ENCODE results near the gene PSMC2.

Gene PSMC2

DNA sequence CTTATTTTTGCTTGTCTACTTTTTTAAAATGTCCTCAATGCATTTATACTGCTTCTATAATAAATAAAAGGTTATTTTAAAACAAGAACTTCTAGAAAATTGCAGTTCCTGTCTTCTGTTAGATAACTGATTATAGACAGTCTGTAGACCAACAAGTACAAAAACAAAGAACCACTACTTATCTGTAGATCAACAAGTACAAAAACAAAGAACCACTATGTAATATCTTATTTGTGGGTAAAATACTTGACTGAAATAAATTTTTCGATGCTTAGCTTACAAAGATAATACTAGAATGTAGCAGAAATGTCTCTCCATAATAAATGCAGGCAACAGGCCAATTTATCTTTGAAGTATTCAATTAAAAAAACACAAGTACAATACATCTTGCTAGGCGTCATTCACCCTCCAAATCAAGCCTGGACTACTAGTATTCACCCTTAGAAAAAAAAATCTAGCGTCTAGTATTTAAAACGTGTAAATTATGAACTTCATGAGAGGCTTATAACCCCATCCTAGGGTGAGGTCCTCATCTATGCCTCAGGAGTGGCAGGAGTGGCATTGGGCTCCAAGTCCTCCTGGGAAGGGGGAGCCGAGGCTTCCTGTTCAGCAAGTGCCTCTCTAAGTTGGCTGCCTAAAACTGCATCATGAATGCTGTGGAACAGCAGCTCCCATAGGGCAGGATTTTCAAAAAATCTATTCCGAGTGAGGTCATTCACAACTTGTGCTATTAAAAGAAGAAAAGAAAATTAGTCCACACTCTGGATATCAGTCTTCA, 26.6 kb downstream of the PSMC2 start:
- Histone ChIP-seq H3K79me1 (ENCODE audit: low read length) (no peaks in the 10 kb centered on the region), H3K4me1 (ENCODE audit: control insufficient read depth in 1 of 2, insufficient read depth in 2 of 2, low read length in 2 of 2) (no peaks in the 10 kb centered on the region), H2AK5ac (ENCODE audit: low read length) (no peak overlapping the region), H3K4ac (ENCODE audit: low read depth, low read length) (no peak overlapping the region), H4K8ac (ENCODE audit: low read depth, low read length) (no peak overlapping the region), H2BK12ac (ENCODE audit: low read length) (no peak overlapping the region), H3K9me3 (ENCODE audit: insufficient read depth, low read depth, low read length) (no peaks in the 10 kb centered on the region), H2BK5ac (ENCODE audit: low read depth, low read length, poor library complexity) (no peak overlapping the region), H3K23ac (ENCODE audit: low read length) (no peak overlapping the region), H3K36me3 (ENCODE audit: control insufficient read depth in 1 of 2, insufficient read depth in 2 of 2, low read length in 2 of 2) (no peaks in the 10 kb centered on the region), H3K27me3 (ENCODE audit: insufficient read depth, low read length) (no peaks in the 10 kb centered on the region), H4K12ac (ENCODE audit: low read depth, low read length) (no peak overlapping the region), H3K4me3 (ENCODE audit: low read depth, low read length) (no peak overlapping the region), H2AFZ (ENCODE audit: insufficient read depth, low read length, poor library complexity) (no peak overlapping the region), H2BK120ac (ENCODE audit: insufficient read depth, low read length, poor library complexity) (no peak overlapping the region), H3K4me2 (ENCODE audit: low read length) (no peak overlapping the region), H3K14ac (ENCODE audit: low read length) (no peak overlapping the region), H4K91ac (ENCODE audit: low read depth, low read length) (no peak overlapping the region), H3K27ac (ENCODE audit: low read depth, low read length) (no peak overlapping the region), H3K9ac (ENCODE audit: low read length) (no peak overlapping the region), H3K18ac (ENCODE audit: low read length) (no peak overlapping the region), H3K79me2 (ENCODE audit: control insufficient read depth, insufficient read depth, low read length, poor library complexity) (no peaks in the 10 kb centered on the region)
- WGBS (ENCODE audit: extremely low coverage, insufficient coverage, insufficient read length), result no CpG with 5 or more reads among the region's 6 CpGs
- no peak for DNase-seq

- Histone ChIP-seq H3K27me3 (ENCODE audit: insufficient read depth, low read length) (no peaks in the 10 kb centered on the region), H3K18ac (ENCODE audit: low read length) (no peak overlapping the region), H2AFZ (ENCODE audit: insufficient read depth, low read length, poor library complexity) (no peak overlapping the region), H3K79me1 (ENCODE audit: low read length) (no peaks in the 10 kb centered on the region), H3K27ac (ENCODE audit: low read depth, low read length) (no peak overlapping the region), H3K79me2 (ENCODE audit: control insufficient read depth, insufficient read depth, low read length, poor library complexity) (no peaks in the 10 kb centered on the region), H3K4me1 (ENCODE audit: control insufficient read depth in 1 of 2, insufficient read depth in 2 of 2, low read length in 2 of 2) (no peaks in the 10 kb centered on the region), H2BK5ac (ENCODE audit: low read depth, low read length, poor library complexity) (no peak overlapping the region), H4K8ac (ENCODE audit: low read depth, low read length) (no peak overlapping the region), H3K4me3 (ENCODE audit: low read depth, low read length) (no peak overlapping the region), H3K4me2 (ENCODE audit: low read length) (no peak overlapping the region), H3K36me3 (ENCODE audit: control insufficient read depth in 1 of 2, insufficient read depth in 2 of 2, low read length in 2 of 2) (no peaks in the 10 kb centered on the region), H3K23ac (ENCODE audit: low read length) (no peak overlapping the region), H4K12ac (ENCODE audit: low read depth, low read length) (no peak overlapping the region), H3K4ac (ENCODE audit: low read depth, low read length) (no peak overlapping the region), H3K9ac (ENCODE audit: low read length) (no peak overlapping the region), H3K9me3 (ENCODE audit: insufficient read depth, low read depth, low read length) (peaks cover 2% of the 10 kb centered on the region), H3K14ac (ENCODE audit: low read length) (no peak overlapping the region), H4K91ac (ENCODE audit: low read depth, low read length) (no peak overlapping the region), H2BK12ac (ENCODE audit: low read length) (no peak overlapping the region), H2AK5ac (ENCODE audit: low read length) (no peak overlapping the region), H2BK120ac (ENCODE audit: insufficient read depth, low read length, poor library complexity) (no peak overlapping the region)
- no peak for DNase-seq
- WGBS (ENCODE audit: extremely low coverage, insufficient coverage, insufficient read length), result no CpG with 5 or more reads among the region's 3 CpGs
These were observed 32.0 kb downstream of the PSMC2 start for GRCh38 chr7:103379270-103379975.

GRCh38 chr7:103380395-103381191, 33.1 kb downstream of the PSMC2 start:
- H3K4ac ChIP-seq (ENCODE audit: low read depth, low read length), result no peak overlapping the region
- no peak overlapping the region for H2AFZ ChIP-seq (ENCODE audit: insufficient read depth, low read length, poor library complexity)
- H3K4me3 ChIP-seq (ENCODE audit: low read depth, low read length), result no peak overlapping the region
- no peak overlapping the region for H2BK5ac ChIP-seq (ENCODE audit: low read depth, low read length, poor library complexity)
- 100% methylated on average over 2 of the region's 5 CpGs for WGBS (ENCODE audit: extremely low coverage, insufficient coverage, insufficient read length)
- H3K18ac ChIP-seq (ENCODE audit: low read length), result no peak overlapping the region
- no peak overlapping the region for H2BK120ac ChIP-seq (ENCODE audit: insufficient read depth, low read length, poor library complexity)
- no peak overlapping the region for H2BK12ac ChIP-seq (ENCODE audit: low read length)
- no peaks in the 10 kb centered on the region for H3K36me3 ChIP-seq (ENCODE audit: control insufficient read depth in 1 of 2, insufficient read depth in 2 of 2, low read length in 2 of 2)
- H2AK5ac ChIP-seq (ENCODE audit: low read length), result no peak overlapping the region
- no peak overlapping the region for H3K9ac ChIP-seq (ENCODE audit: low read length)
- no peaks in the 10 kb centered on the region for H3K79me1 ChIP-seq (ENCODE audit: low read length)
- no peaks in the 10 kb centered on the region for H3K79me2 ChIP-seq (ENCODE audit: control insufficient read depth, insufficient read depth, low read length, poor library complexity)
- no peak overlapping the region for H3K27ac ChIP-seq (ENCODE audit: low read depth, low read length)
- H3K4me2 ChIP-seq (ENCODE audit: low read length), result no peak overlapping the region
- H3K27me3 ChIP-seq (ENCODE audit: insufficient read depth, low read length), result no peaks in the 10 kb centered on the region
- peaks cover 2% of the 10 kb centered on the region for H3K9me3 ChIP-seq (ENCODE audit: insufficient read depth, low read depth, low read length)
- H4K12ac ChIP-seq (ENCODE audit: low read depth, low read length), result no peak overlapping the region
- peak overlapping the region; percentile 24 for H3K23ac ChIP-seq (ENCODE audit: low read length)
- H4K8ac ChIP-seq (ENCODE audit: low read depth, low read length), result no peak overlapping the region
- H3K14ac ChIP-seq (ENCODE audit: low read length), result no peak overlapping the region
- no peaks in the 10 kb centered on the region for H3K4me1 ChIP-seq (ENCODE audit: control insufficient read depth in 1 of 2, insufficient read depth in 2 of 2, low read length in 2 of 2)
- peak in 1 of 2 donors; percentile 23 for DNase-seq
- H4K91ac ChIP-seq (ENCODE audit: low read depth, low read length), result no peak overlapping the region

DNA sequence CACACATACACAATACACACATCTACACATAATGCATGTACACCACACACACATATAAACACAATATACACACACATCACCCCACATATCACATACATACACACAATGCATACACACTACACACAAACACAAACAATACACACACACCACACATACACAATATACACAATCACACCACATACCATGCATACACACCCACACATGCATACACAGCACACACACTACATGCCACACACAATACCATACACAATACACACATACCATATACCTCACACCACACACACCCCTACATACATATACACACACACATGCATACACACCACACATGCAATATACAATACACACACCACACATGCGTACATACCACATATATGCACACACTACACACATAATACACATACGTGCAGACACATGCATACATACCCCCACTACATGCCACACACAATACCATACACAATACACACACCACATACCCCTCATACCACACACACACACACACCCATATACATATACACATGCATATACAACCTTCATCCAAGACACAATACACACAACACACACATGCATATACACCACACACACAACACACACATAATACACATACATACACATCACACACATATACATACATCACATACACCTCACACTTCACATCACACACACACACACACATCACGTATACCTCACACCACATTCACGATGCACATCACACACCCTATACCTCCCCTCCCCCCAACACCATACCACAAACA, 34.0 kb downstream of the PSMC2 start:
- Histone ChIP-seq H3K27me3 (ENCODE audit: insufficient read depth, low read length) (no peaks in the 10 kb centered on the region), H4K8ac (ENCODE audit: low read depth, low read length) (no peak overlapping the region), H3K27ac (ENCODE audit: low read depth, low read length) (no peak overlapping the region), H2AFZ (ENCODE audit: insufficient read depth, low read length, poor library complexity) (no peak overlapping the region), H3K18ac (ENCODE audit: low read length) (no peak overlapping the region), H3K79me2 (ENCODE audit: control insufficient read depth, insufficient read depth, low read length, poor library complexity) (no peaks in the 10 kb centered on the region), H3K4me1 (ENCODE audit: control insufficient read depth in 1 of 2, insufficient read depth in 2 of 2, low read length in 2 of 2) (no peaks in the 10 kb centered on the region), H3K4me2 (ENCODE audit: low read length) (no peak overlapping the region), H2BK120ac (ENCODE audit: insufficient read depth, low read length, poor library complexity) (no peak overlapping the region), H4K12ac (ENCODE audit: low read depth, low read length) (no peak overlapping the region), H3K9me3 (ENCODE audit: insufficient read depth, low read depth, low read length) (peaks cover 2% of the 10 kb centered on the region), H2BK12ac (ENCODE audit: low read length) (no peak overlapping the region), H2BK5ac (ENCODE audit: low read depth, low read length, poor library complexity) (no peak overlapping the region), H3K4me3 (ENCODE audit: low read depth, low read length) (no peak overlapping the region), H3K79me1 (ENCODE audit: low read length) (no peaks in the 10 kb centered on the region), H3K4ac (ENCODE audit: low read depth, low read length) (no peak overlapping the region), H3K14ac (ENCODE audit: low read length) (no peak overlapping the region), H3K9ac (ENCODE audit: low read length) (no peak overlapping the region), H4K91ac (ENCODE audit: low read depth, low read length) (no peak overlapping the region), H3K23ac (ENCODE audit: low read length) (peak overlapping the region; percentile 54), H2AK5ac (ENCODE audit: low read length) (no peak overlapping the region), H3K36me3 (ENCODE audit: control insufficient read depth in 1 of 2, insufficient read depth in 2 of 2, low read length in 2 of 2) (no peaks in the 10 kb centered on the region)
- WGBS (ENCODE audit: extremely low coverage, insufficient coverage, insufficient read length), result 100% methylated on average over 2 of the region's 4 CpGs
- DNase-seq, result no peak
